Activated CD4-positive, alpha-beta T cell treated with anti-CD3 and anti-CD28 coated beads for 1 hour (primary cell): ENCODE measurements around the gene TMEM255B.
"Not testable (repeated sequence)": the region's sequence is repeated elsewhere in the genome, so short reads cannot be mapped to it uniquely, and the experiment has no call there.

Experiments
- DNase-seq: peaks from one replicate; pipeline ENCODE4 v3.0.0-alpha.2; 2020

Gene TMEM255B

GRCh38 chr13:113735194-113735593, 23.8 kb upstream of the TMEM255B start:
- DNase-seq = no peak

GRCh38 chr13:113735750-113736149, 23.3 kb upstream of the TMEM255B start:
- DNase-seq = no peak

- DNase-seq = no peak
Measured at GRCh38 chr13:113736258-113736731, 22.7 kb upstream of the TMEM255B start.

- DNase-seq = no peak
Measured at GRCh38 chr13:113737803-113738202, 21.2 kb upstream of the TMEM255B start.

- no peak for DNase-seq
Measured at GRCh38 chr13:113739527-113740285, 19.3 kb upstream of the TMEM255B start.

GRCh38 chr13:113740286-113740556, 18.8 kb upstream of the TMEM255B start:
- no peak for DNase-seq

GRCh38 chr13:113740661-113741060, 18.4 kb upstream of the TMEM255B start:
- DNase-seq = no peak

GRCh38 chr13:113741191-113741668, 17.8 kb upstream of the TMEM255B start:
- no peak for DNase-seq

GRCh38 chr13:113742000-113742441, 17.0 kb upstream of the TMEM255B start:
- no peak for DNase-seq

- DNase-seq = no peak
Measured at GRCh38 chr13:113742445-113743120, 16.4 kb upstream of the TMEM255B start.

- no peak for DNase-seq
Measured at GRCh38 chr13:113743366-113744195, 15.4 kb upstream of the TMEM255B start.

GRCh38 chr13:113744197-113745000, 14.6 kb upstream of the TMEM255B start:
- no peak for DNase-seq

- DNase-seq = no peak
Measured at GRCh38 chr13:113745059-113745458, 14.0 kb upstream of the TMEM255B start.

- DNase-seq = not testable (repeated sequence)
Measured at GRCh38 chr13:113745500-113746142, 13.4 kb upstream of the TMEM255B start.

GRCh38 chr13:113746143-113746525, 12.9 kb upstream of the TMEM255B start:
- no peak for DNase-seq

GRCh38 chr13:113746671-113747070, 12.4 kb upstream of the TMEM255B start:
- no peak for DNase-seq

GRCh38 chr13:113747291-113747833, 11.7 kb upstream of the TMEM255B start:
- DNase-seq = no peak

- DNase-seq = no peak
Measured at GRCh38 chr13:113748101-113748861, 10.7 kb upstream of the TMEM255B start.

GRCh38 chr13:113748862-113749451, 10.1 kb upstream of the TMEM255B start:
- DNase-seq = no peak

- DNase-seq = no peak
Measured at GRCh38 chr13:113749507-113749906, 9.5 kb upstream of the TMEM255B start.

- DNase-seq = no peak
Measured at GRCh38 chr13:113749967-113750366, 9.1 kb upstream of the TMEM255B start.
